Measurements from ENCODE around the gene HHATL. TPM values are rescaled to one million over a fixed set of nuclear protein-coding genes. Genes with fewer than 3 reads are reported as not detected.

Gene HHATL
- total RNA-seq, 2 experiments from 2014 or later, result not detected

GRCh38 chr3:42667523-42668412 is 34.8 kb downstream of the HHATL start:
- Histone ChIP-seq H3K27ac (ENCODE audit: low read depth, low read length, poor library complexity, severe bottlenecking) (no peak overlapping the region), H3K9me2 (ENCODE audit: insufficient read depth, low read length) (no peaks in the 10 kb centered on the region), H3K9me3 (ENCODE audit: low read length) (no peaks in the 10 kb centered on the region), H3K4me2 (ENCODE audit: low read length) (no peak overlapping the region), H3K36me3 (ENCODE audit: insufficient read depth, low read length) (no peaks in the 10 kb centered on the region), H3K79me2 (ENCODE audit: insufficient read depth, low read depth, low read length) (no peaks in the 10 kb centered on the region), H4K20me1 (ENCODE audit: insufficient read depth, low read length) (no peaks in the 10 kb centered on the region), H3K4me1 (ENCODE audit: insufficient read depth, low read length, poor library complexity, severe bottlenecking) (no peaks in the 10 kb centered on the region), H3K4me3 (ENCODE audit: low read depth, low read length, poor library complexity, severe bottlenecking) (no peak overlapping the region), H2AFZ (ENCODE audit: low read length) (no peak overlapping the region)
- no TSS peak for BruUV-seq (replicated peaks)
- no peak for DNase-seq (ENCODE audit: low spot score)
- POLR2A ChIA-PET, result no interaction called here
- intact Hi-C loops (cut with micrococcal nuclease; ENCODE audit: unreplicated experiment), result no loop called here
- TF ChIP-seq EZH2phosphoT487 (IDR thresholded peaks at IDR 0.05; ENCODE audit: borderline replicate concordance, low read depth, low read length) (no peak), CTCF (conservative IDR thresholded peaks at IDR 0.05; ENCODE audit: low read length) (no peak)
- CTCF ChIA-PET (ENCODE audit: unreplicated experiment), result no interaction called here

GRCh38 chr3:42667096-42667522 is 35.5 kb downstream of the HHATL start:
- no TSS peak for BruUV-seq (replicated peaks)
- POLR2A ChIA-PET, result no interaction called here
- CTCF ChIA-PET (ENCODE audit: unreplicated experiment), result no interaction called here
- intact Hi-C loops (cut with micrococcal nuclease; ENCODE audit: unreplicated experiment), result no loop called here
- H3K9me3 ChIP-seq (ENCODE audit: low read length), result no peaks in the 10 kb centered on the region
- no peak overlapping the region for H3K4me3 ChIP-seq (ENCODE audit: low read depth, low read length, poor library complexity, severe bottlenecking)
- no peak overlapping the region for H2AFZ ChIP-seq (ENCODE audit: low read length)
- TF ChIP-seq EZH2phosphoT487 (IDR thresholded peaks at IDR 0.05; ENCODE audit: borderline replicate concordance, low read depth, low read length), result no peak
- no peak for TF ChIP-seq CTCF (conservative IDR thresholded peaks at IDR 0.05; ENCODE audit: low read length)
- no peaks in the 10 kb centered on the region for H3K9me2 ChIP-seq (ENCODE audit: insufficient read depth, low read length)
- H3K4me2 ChIP-seq (ENCODE audit: low read length), result no peak overlapping the region
- H3K79me2 ChIP-seq (ENCODE audit: insufficient read depth, low read depth, low read length), result no peaks in the 10 kb centered on the region
- no peaks in the 10 kb centered on the region for H3K36me3 ChIP-seq (ENCODE audit: insufficient read depth, low read length)
- no peaks in the 10 kb centered on the region for H4K20me1 ChIP-seq (ENCODE audit: insufficient read depth, low read length)
- H3K4me1 ChIP-seq (ENCODE audit: insufficient read depth, low read length, poor library complexity, severe bottlenecking), result no peaks in the 10 kb centered on the region
- no peak for DNase-seq (ENCODE audit: low spot score)
- H3K27ac ChIP-seq (ENCODE audit: low read depth, low read length, poor library complexity, severe bottlenecking), result no peak overlapping the region

GRCh38 chr3:42666577-42666998 is 36.0 kb downstream of the HHATL start:
- POLR2A ChIA-PET, result no interaction called here
- Histone ChIP-seq H2AFZ (ENCODE audit: low read length) (no peak overlapping the region), H3K9me2 (ENCODE audit: insufficient read depth, low read length) (no peaks in the 10 kb centered on the region), H3K9me3 (ENCODE audit: low read length) (no peaks in the 10 kb centered on the region), H3K27ac (ENCODE audit: low read depth, low read length, poor library complexity, severe bottlenecking) (no peak overlapping the region), H4K20me1 (ENCODE audit: insufficient read depth, low read length) (no peaks in the 10 kb centered on the region), H3K4me2 (ENCODE audit: low read length) (no peak overlapping the region), H3K36me3 (ENCODE audit: insufficient read depth, low read length) (no peaks in the 10 kb centered on the region), H3K79me2 (ENCODE audit: insufficient read depth, low read depth, low read length) (no peaks in the 10 kb centered on the region), H3K4me1 (ENCODE audit: insufficient read depth, low read length, poor library complexity, severe bottlenecking) (no peaks in the 10 kb centered on the region), H3K4me3 (ENCODE audit: low read depth, low read length, poor library complexity, severe bottlenecking) (no peak overlapping the region)
- TF ChIP-seq CTCF (conservative IDR thresholded peaks at IDR 0.05; ENCODE audit: low read length) (no peak), EZH2phosphoT487 (IDR thresholded peaks at IDR 0.05; ENCODE audit: borderline replicate concordance, low read depth, low read length) (no peak)
- intact Hi-C loops (cut with micrococcal nuclease; ENCODE audit: unreplicated experiment), result no loop called here
- no TSS peak for BruUV-seq (replicated peaks)
- CTCF ChIA-PET (ENCODE audit: unreplicated experiment), result no interaction called here
- no peak for DNase-seq (ENCODE audit: low spot score)
